Lower leg skin (tissue), 3 donors: Measurements from ENCODE around the gene DPYD.

Source experiments
- CTCF ChIP-seq, 3 donors: fragments of 450-650 bp; IDR thresholded peaks; one replicate each; pipeline ENCODE4 v1.5.1; 2016; ENCODE audit warnings: antibody characterized with exemption in 3 of 3, mild to moderate bottlenecking in 3 of 3, moderate library complexity in 2 of 3
- POLR2A ChIP-seq, 2 donors: fragments of 450-650 bp; IDR thresholded peaks; one replicate each; pipeline ENCODE4 v1.6.1; 2016 to 2017; ENCODE audit warnings: antibody characterized with exemption in 2 of 2, mild to moderate bottlenecking in 1 of 2, moderate library complexity in 1 of 2

- TF ChIP-seq CTCF (IDR thresholded peaks at IDR 0.05): no peak
- TF ChIP-seq POLR2A (IDR thresholded peaks at IDR 0.05): peak in 1 of 2 donors; percentile 22
These were observed at the start of gene DPYD for GRCh38 chr1:97920832-97921571.
